Breast epithelium (tissue), 3 donors: Measurements from ENCODE around the gene SYCP2L.

ENCODE experiments used
- CTCF ChIP-seq, 3 donors: fragments of 450-650 bp; IDR thresholded peaks; one replicate each; pipeline ENCODE4 v1.5.1; 2016 to 2017; ENCODE audit warnings: antibody characterized with exemption in 3 of 3, mild to moderate bottlenecking in 3 of 3, moderate library complexity in 3 of 3
- POLR2A ChIP-seq: fragments of 450-650 bp; IDR thresholded peaks from one replicate; pipeline ENCODE4 v1.6.1; 2016; ENCODE audit warnings: antibody characterized with exemption, mild to moderate bottlenecking, moderate library complexity
- POLR2AphosphoS5 ChIP-seq, 3 donors: sonication (generic); formaldehyde crosslinking; IDR thresholded peaks; one replicate each; pipeline ENCODE4 v1.6.1; 2017; ENCODE audit warnings: antibody characterized with exemption in 3 of 3

GRCh38 chr6:10908228-10908627, 21.4 kb downstream of the SYCP2L start:
- TF ChIP-seq POLR2A (no peak), CTCF (IDR thresholded peaks at IDR 0.05) (no peak), POLR2AphosphoS5 (IDR thresholded peaks at IDR 0.05) (no peak)
